H1 (cell line): ENCODE data around the gene MTAP.

Experiments
- SP1 ChIP-seq: IDR thresholded peaks from 2 replicates; pipeline ENCODE4 v1.6.1; 2011; ENCODE audit warnings: low read depth, low read length
- TAF1 ChIP-seq: IDR thresholded peaks from 2 replicates; pipeline ENCODE4 v1.6.1; 2011; ENCODE audit warnings: mild to moderate bottlenecking, low read depth, low read length

DNA sequence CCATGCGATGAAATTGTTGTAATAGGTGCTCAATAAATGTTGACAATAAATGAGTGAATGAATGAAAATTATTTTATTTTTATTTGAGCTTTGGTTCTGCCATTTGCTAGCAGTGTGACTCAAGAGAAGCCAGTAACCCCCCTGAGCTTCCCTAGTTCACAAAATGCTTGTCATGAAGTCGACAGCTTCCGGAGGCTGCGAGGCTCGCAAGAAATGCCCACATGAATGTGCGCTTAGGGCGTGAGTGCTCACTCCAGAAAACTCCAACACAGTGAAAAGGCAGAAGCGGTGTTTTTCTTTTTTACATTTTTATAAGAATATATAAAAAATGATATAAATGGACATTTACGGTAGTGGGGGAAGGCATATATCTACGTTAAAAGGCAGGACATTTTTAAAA, 165.3 kb downstream of the MTAP start:
- no peak for TF ChIP-seq SP1
- no peak for TF ChIP-seq TAF1
